ENCODE results near the gene KRT79. TPM values are rescaled to one million over a fixed set of nuclear protein-coding genes. Genes with fewer than 3 reads are reported as not detected.

Gene KRT79
- total and polyA plus RNA-seq, 8 donors: 0.09 TPM; not detected in 7

DNA sequence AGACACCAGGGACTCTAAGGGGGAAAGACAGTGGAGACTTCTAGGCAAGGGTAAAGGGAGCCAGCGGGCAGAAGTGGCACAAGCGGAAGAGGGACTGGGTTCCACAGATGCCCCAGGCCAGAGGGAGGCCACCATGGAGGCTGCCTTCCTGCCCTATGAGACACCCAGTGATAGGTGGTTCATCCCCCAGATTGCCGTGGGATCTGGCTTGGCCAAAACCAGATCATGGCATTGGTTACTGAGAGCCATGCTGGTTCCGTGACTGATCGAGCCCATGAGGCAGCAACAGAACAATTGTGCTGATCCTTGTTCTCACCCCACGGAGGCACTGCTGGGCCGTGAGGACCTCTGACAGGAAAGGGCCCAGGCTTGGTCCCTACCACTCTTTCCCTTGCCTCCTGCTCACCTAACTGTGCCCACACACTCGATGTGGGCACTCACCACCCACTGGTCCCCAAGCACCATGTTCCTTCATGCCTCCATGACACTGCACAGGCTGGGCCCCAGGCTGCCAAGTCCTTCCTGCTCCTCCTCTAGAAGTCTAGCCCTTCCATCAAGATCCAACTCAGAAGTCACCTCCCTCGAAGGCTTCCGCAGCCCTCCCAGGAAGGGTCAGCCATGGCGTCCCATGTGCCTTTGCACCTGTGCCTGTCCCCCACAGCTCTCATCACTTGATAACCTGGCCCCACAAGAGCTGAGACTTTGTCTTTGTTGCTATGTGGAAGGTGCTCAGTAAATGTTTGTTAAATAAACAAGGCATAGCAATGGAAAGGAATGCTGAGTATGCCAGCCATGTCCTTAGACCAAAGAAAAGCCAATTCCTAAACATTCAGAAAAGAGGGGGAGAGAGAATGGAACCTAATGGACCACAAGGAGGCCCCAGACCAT lies 7.3 kb downstream of the KRT79 start:
- no peaks in the 10 kb centered on the region for H3K27me3 ChIP-seq

DNA sequence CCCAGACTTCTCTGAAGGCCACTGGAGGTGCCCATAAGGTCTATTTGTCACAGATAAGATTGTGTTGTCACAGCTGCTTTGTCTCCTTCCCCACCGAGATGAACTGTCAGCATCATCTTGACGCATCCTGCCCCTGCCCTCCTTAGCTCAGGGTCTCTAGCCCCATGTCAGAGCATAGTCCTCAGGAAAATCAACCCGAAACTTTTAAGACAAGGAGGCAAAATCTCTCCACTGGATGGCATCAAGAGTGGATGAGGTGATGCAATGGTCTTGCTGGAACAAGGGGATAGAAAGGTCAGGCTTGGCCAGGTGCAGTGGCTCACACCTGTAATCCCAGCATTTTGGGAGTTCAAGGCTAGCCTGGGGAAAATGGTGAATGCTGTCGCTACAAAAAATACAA lies 8.2 kb downstream of the KRT79 start:
- no peak for DNase-seq
- H3K36me3 ChIP-seq: no peaks in the 10 kb centered on the region
- no peak for FAIRE-seq
- H3K4me3 ChIP-seq: no peak overlapping the region
- H3K27me3 ChIP-seq: no peaks in the 10 kb centered on the region
- intact Hi-C loops (cut with DNase I): no loop called here
- ATAC-seq: no peak
- H3K4me1 ChIP-seq: no peaks in the 10 kb centered on the region
- H3K27ac ChIP-seq: no peak overlapping the region
- WGBS, 2 donors: 64 to 67% methylated on average over 4 of the region's 4 CpGs
- no peaks in the 10 kb centered on the region for H3K9me3 ChIP-seq
- TF ChIP-seq, protein P1, sequence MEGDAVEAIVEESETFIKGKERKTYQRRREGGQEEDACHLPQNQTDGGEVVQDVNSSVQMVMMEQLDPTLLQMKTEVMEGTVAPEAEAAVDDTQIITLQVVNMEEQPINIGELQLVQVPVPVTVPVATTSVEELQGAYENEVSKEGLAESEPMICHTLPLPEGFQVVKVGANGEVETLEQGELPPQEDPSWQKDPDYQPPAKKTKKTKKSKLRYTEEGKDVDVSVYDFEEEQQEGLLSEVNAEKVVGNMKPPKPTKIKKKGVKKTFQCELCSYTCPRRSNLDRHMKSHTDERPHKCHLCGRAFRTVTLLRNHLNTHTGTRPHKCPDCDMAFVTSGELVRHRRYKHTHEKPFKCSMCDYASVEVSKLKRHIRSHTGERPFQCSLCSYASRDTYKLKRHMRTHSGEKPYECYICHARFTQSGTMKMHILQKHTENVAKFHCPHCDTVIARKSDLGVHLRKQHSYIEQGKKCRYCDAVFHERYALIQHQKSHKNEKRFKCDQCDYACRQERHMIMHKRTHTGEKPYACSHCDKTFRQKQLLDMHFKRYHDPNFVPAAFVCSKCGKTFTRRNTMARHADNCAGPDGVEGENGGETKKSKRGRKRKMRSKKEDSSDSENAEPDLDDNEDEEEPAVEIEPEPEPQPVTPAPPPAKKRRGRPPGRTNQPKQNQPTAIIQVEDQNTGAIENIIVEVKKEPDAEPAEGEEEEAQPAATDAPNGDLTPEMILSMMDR (IDR thresholded peaks at IDR 0.05): no peak

More for the DNA sequence above, 7.3 kb downstream of the KRT79 start:
- DNase-seq (no peak), ATAC-seq (no peak), FAIRE-seq (no peak)
- H3K4me3 ChIP-seq: no peak overlapping the region
- TF ChIP-seq, protein P1 (IDR thresholded peaks at IDR 0.05): no peak
- no peaks in the 10 kb centered on the region for H3K4me1 ChIP-seq
- H3K36me3 ChIP-seq: no peaks in the 10 kb centered on the region
- intact Hi-C loops (cut with DNase I): no loop called here
- no peaks in the 10 kb centered on the region for H3K9me3 ChIP-seq
- no peak overlapping the region for H3K27ac ChIP-seq
- WGBS, 2 donors: 84 to 85% methylated on average over 11 of the region's 11 CpGs

DNA sequence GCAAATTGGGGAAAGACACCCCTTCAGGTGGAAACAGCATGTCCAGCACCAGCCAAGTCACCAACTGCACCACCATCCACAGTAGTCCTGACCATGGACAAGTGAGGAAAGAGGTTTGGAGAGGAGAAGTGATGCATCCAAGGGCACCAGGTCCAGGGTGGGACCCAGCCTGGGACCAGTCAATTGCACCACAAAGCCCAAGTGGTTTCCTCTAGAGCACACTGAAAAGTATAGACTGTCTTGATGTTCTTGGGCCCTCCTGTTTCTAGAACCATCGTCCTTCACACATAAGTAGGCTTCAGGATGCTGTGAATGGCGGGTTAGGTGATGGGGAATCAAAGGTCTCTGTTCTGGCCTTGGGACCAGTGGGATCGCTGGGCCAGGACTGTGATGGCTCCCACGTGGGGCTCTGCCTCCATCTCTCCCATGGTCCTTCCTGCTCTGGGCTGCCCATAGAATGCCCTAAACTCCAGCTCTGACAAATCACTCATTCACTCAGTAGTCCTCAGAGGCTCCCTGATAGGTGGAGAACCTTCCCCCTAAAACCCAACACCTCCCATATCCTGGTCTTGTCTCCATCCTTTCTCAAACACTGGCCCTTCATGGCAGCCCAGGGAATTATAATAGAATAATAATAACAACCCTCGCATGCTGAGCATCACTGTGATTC lies 9.2 kb downstream of the KRT79 start:
- intact Hi-C loops (cut with DNase I): no loop called here
- WGBS, 2 donors: 80 to 81% methylated on average over 5 of the region's 5 CpGs
- no peaks in the 10 kb centered on the region for H3K27me3 ChIP-seq
- H3K4me3 ChIP-seq: no peak overlapping the region
- no peak for DNase-seq
- TF ChIP-seq, protein P1 (IDR thresholded peaks at IDR 0.05): no peak
- no peak for ATAC-seq
- no peak for FAIRE-seq
- no peaks in the 10 kb centered on the region for H3K36me3 ChIP-seq
- H3K9me3 ChIP-seq: no peaks in the 10 kb centered on the region
- no peaks in the 10 kb centered on the region for H3K4me1 ChIP-seq
- no peak overlapping the region for H3K27ac ChIP-seq

DNA sequence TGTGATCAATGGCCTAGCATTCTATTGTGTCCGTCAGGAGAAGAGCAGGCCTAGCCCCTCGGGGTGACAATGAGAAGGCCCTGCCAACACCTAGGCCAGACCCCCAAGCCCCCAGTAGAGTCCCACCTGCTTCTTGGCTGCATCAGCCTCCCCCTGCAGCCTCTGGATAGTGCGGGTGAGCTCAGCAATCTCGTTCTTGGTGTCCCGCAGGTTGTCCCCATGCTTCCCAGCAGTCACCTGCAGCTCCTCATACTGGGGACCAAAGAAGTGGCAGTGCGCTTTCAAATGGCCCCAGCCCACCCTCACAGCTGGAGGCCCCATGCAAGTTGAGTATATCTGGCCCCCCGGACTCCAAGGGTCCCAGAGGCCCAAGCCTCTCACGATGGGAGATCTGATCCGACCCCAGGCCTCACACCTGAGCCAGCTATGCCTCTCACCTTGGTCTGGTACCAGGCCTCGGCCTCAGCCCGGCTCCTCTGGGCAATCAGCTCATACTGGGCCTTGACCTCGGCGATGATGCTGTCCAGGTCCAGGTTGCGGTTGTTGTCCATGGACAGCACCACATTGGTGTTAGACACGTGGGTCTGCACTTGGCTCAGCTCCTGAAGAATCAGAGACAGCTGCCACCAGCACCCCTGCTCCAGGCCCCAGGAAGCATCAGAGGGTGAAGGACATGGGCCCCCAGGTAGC lies 10.2 kb downstream of the KRT79 start:
- intact Hi-C loops (cut with DNase I): no loop called here
- Histone ChIP-seq H3K4me1 (no peaks in the 10 kb centered on the region), H3K27me3 (no peaks in the 10 kb centered on the region), H3K9me3 (no peaks in the 10 kb centered on the region), H3K27ac (no peak overlapping the region), H3K4me3 (no peak overlapping the region), H3K36me3 (no peaks in the 10 kb centered on the region)
- DNase-seq: no peak
- WGBS, 2 donors: 78 to 88% methylated on average over 15 of the region's 15 CpGs
- no peak for ATAC-seq
- no peak for FAIRE-seq
- TF ChIP-seq, protein P1 (IDR thresholded peaks at IDR 0.05): no peak

Measured in pancreas (tissue), 10 donors.